ENCODE data around the gene ZRANB2. TPM values are rescaled to one million over a fixed set of nuclear protein-coding genes. Genes with fewer than 3 reads are reported as not detected.

The ZRANB2 gene
- total RNA-seq, 1 experiment from 2014 or later, result 103 TPM

- no peak overlapping the region for H3T11ph ChIP-seq (ENCODE audit: low read length)
- H3K56ac ChIP-seq (ENCODE audit: insufficient read length, low read depth, low read length), result no peak overlapping the region
- no peak overlapping the region for H3K27ac ChIP-seq (ENCODE audit: insufficient read length, low read depth, low read length)
- H3K36me3 Mint-ChIP-seq (ENCODE audit: insufficient read depth in 1 of 3, low read depth in 3 of 3), result peaks cover 3 to 19% (median 9%) of the 10 kb centered on the region in 3 experiments; a peak in 5 of 7 replicates
- H2BK120ac ChIP-seq (ENCODE audit: low read depth, low read length, poor library complexity, severe bottlenecking), result no peak overlapping the region
- H2AFZ ChIP-seq (ENCODE audit: low read length), result no peak overlapping the region
- H3K9ac ChIP-seq (ENCODE audit: extremely low read depth, insufficient read length, low read length), result no peak overlapping the region
- no peak overlapping the region for H4K8ac ChIP-seq (replicated peaks; ENCODE audit: insufficient read length, low read depth, low read length)
- H3K9me3 Mint-ChIP-seq, result no peaks in the 10 kb centered on the region; a peak in 1 of 5 replicates
- no peak overlapping the region for H3K23ac ChIP-seq (ENCODE audit: insufficient read length, low read depth, low read length)
- WGBS (ENCODE audit: extremely low coverage, insufficient read length, low lambda C conversion rate), result no CpG with 5 or more reads among the region's 6 CpGs
- no peak overlapping the region for H4K5ac ChIP-seq (ENCODE audit: insufficient read length, low read depth, low read length)
- H2BK12ac ChIP-seq (ENCODE audit: insufficient read length, low read depth, low read length), result no peak overlapping the region
- no peak overlapping the region for H3K18ac ChIP-seq (ENCODE audit: insufficient read length, low read depth, low read length)
- H2AK5ac ChIP-seq (ENCODE audit: insufficient read length, low read length), result no peak overlapping the region
- H2BK20ac ChIP-seq (ENCODE audit: low read depth, low read length, poor library complexity, severe bottlenecking), result no peak overlapping the region
- DNase-seq, result no peak
- no peak overlapping the region for H3K4me2 ChIP-seq (ENCODE audit: insufficient read depth, insufficient read length, low read length)
- TF ChIP-seq CTCF (conservative IDR thresholded peaks at IDR 0.05), result no peak
- H3K79me2 ChIP-seq (ENCODE audit: insufficient read depth, low read length), result no peaks in the 10 kb centered on the region
- no peaks in the 10 kb centered on the region for H3K4me1 Mint-ChIP-seq
- no peak overlapping the region for H3K27ac Mint-ChIP-seq
- no peaks in the 10 kb centered on the region for H3K79me1 ChIP-seq (ENCODE audit: insufficient read depth, low read depth, low read length, poor library complexity, severe bottlenecking)
- H4K20me1 ChIP-seq (ENCODE audit: control insufficient read depth, insufficient read depth, insufficient read length), result no peaks in the 10 kb centered on the region
- no peak overlapping the region for H2BK15ac ChIP-seq (ENCODE audit: low read depth, low read length)
- no peaks in the 10 kb centered on the region for H3K9me3 ChIP-seq (ENCODE audit: control insufficient read depth, low read depth, low read length)
- H3K27me3 ChIP-seq (ENCODE audit: insufficient read depth, low read length), result no peaks in the 10 kb centered on the region
- H3K14ac ChIP-seq (ENCODE audit: insufficient read depth, low read length), result no peak overlapping the region
- no peak overlapping the region for H3K4me3 Mint-ChIP-seq
- no peak overlapping the region for H4K91ac ChIP-seq (ENCODE audit: insufficient read length, low read depth, low read length)
- no peak overlapping the region for H2BK5ac ChIP-seq (ENCODE audit: insufficient read length, low read length)
- peaks cover 6% of the 10 kb centered on the region for H3K27me3 Mint-ChIP-seq (ENCODE audit: low read depth)
- H3K4ac ChIP-seq (ENCODE audit: low read depth, low read length), result no peak overlapping the region
- H3K23me2 ChIP-seq (ENCODE audit: insufficient read length, low read depth, low read length, poor library complexity, severe bottlenecking), result no peaks in the 10 kb centered on the region
- H3K4me1 ChIP-seq (ENCODE audit: insufficient read depth, low read length), result no peaks in the 10 kb centered on the region
Observed at GRCh38 chr1:71054791-71055190, 26.0 kb downstream of the ZRANB2 start.
